SU-DHL-6 (cell line): ENCODE data around the gene CPED1.

Source experiments
- EZH2phosphoT487 ChIP-seq: fragments of 200-600 bp; sonication (generic), shearing (Covaris generic); conservative IDR thresholded peaks from 2 replicates; pipeline ENCODE4 v1.6.1; 2018; ENCODE audit warnings: mild to moderate bottlenecking, antibody characterized with exemption, low read length, moderate library complexity, mixed read lengths
- TF ChIP-seq, protein P1 (sequence below): fragments of 200-600 bp; sonication (generic); IDR thresholded peaks from one replicate; pipeline ENCODE4 v1.5.1; 2017; ENCODE audit warnings: antibody characterized with exemption, mild to moderate bottlenecking, low read length, moderate library complexity; ENCODE audit not compliant: insufficient read depth, poor library complexity, severe bottlenecking

DNA sequence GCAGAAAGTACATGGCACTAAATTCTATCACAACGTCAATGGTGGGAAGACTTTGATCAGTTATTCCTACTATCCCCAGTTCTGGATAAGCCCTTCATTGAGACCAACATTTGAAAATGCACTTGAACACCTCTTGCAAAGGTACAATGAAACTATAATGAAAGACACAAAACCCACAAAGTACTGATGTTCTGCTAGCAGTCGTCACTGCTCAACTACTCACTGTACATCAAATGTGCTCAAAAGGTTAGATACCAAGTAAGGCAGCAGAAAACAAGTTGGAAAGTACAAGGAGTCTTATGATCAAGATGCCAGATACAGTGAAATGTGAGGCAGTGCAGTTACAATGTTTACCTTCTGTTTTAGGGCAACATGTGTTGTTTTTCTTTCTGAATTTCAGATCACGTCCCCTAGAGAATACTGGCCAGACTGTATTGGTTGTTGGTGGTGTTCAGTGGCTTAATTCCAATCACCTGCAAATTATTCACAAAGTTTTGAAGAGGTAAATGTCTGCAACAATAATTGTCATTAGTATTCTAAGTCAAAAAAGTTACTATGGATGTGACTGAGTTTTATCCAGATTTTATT, 277.9 kb downstream of the CPED1 start:
- TF ChIP-seq, protein P1, sequence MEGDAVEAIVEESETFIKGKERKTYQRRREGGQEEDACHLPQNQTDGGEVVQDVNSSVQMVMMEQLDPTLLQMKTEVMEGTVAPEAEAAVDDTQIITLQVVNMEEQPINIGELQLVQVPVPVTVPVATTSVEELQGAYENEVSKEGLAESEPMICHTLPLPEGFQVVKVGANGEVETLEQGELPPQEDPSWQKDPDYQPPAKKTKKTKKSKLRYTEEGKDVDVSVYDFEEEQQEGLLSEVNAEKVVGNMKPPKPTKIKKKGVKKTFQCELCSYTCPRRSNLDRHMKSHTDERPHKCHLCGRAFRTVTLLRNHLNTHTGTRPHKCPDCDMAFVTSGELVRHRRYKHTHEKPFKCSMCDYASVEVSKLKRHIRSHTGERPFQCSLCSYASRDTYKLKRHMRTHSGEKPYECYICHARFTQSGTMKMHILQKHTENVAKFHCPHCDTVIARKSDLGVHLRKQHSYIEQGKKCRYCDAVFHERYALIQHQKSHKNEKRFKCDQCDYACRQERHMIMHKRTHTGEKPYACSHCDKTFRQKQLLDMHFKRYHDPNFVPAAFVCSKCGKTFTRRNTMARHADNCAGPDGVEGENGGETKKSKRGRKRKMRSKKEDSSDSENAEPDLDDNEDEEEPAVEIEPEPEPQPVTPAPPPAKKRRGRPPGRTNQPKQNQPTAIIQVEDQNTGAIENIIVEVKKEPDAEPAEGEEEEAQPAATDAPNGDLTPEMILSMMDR, result no peak
- no peak for TF ChIP-seq EZH2phosphoT487
